ENCODE data around the gene CHST15. TPM values are rescaled to one million over a fixed set of nuclear protein-coding genes. Genes with fewer than 3 reads are reported as not detected.

Gene CHST15
- total and polyA plus RNA-seq, 2 of the 13 experiments (the other 11 are each of a cell fraction or from before 2014, with no cell fraction given): 1.4 to 94.7 TPM

DNA sequence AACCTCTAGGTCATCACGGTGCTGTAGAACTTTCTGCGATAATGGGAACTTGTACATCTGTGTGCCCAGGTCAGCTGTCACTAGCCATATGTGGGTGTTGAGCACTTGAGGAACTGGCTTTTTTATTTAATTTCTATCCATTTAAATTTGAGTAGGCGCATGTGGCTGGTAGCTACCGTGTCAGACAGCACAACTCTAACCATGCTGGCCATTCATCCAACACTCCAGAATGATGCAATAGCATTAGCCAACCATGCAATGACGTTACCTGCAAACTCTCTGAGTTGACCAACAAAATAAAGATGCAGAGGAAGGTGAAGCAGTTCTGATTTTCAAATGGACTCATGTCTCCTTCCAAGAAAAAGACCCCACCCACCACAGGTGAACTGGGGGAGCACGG lies 24.4 kb upstream of the CHST15 start:
- no peak overlapping the region for H3K4me3 ChIP-seq (replicated peaks in 1 of 3; ENCODE audit: insufficient read depth in 1 of 3, low read depth in 2 of 3, low read length in 3 of 3)
- no peaks in the 10 kb centered on the region for H3K36me3 ChIP-seq (replicated peaks in 1 of 2; ENCODE audit: control insufficient read depth in 1 of 2, insufficient read depth in 2 of 2, low read length in 2 of 2)
- no TSS peak for BruUV-seq (replicated peaks)
- H3K27ac ChIP-seq (ENCODE audit: extremely low read length, insufficient read depth, low read length): no peak overlapping the region
- intact Hi-C loops (cut with micrococcal nuclease; ENCODE audit: unreplicated experiment): no loop called here
- no peaks in the 10 kb centered on the region for H3K9me3 ChIP-seq (ENCODE audit: low read length)
- H3K9ac ChIP-seq (ENCODE audit: insufficient read depth, low read depth, low read length): no peak overlapping the region
- ATAC-seq: no peak
- CTCF ChIA-PET (ENCODE audit: low intra/inter-chr PET ratio, low total read pairs): no interaction called here
- in situ Hi-C loops (cut with HindIII; ENCODE audit: extremely low pct_ligation_motif_present, low pct_unique_long_range_greater_than_20kb): no loop called here
- H3K4me1 ChIP-seq (ENCODE audit: insufficient read depth, low read length): no peaks in the 10 kb centered on the region
- peak; percentile 59; the same call in 1 of the 2 replicates for TF ChIP-seq ZNF644 (CRISPR knock-in tag; IDR thresholded peaks at IDR 0.05; ENCODE audit: low read depth)
- peak; percentile 71 for TF ChIP-seq CEBPG (CRISPR knock-in tag; IDR thresholded peaks at IDR 0.05)
- no peak for TF ChIP-seq ZNF343 (CRISPR knock-in tag; IDR thresholded peaks at IDR 0.05)
- peak; percentile 49; the same call in 1 of the 2 replicates for TF ChIP-seq ATF7 (IDR thresholded peaks at IDR 0.05)
- TF ChIP-seq ATF7 (CRISPR knock-in tag; IDR thresholded peaks at IDR 0.05): no peak
- TF ChIP-seq, protein P1, sequence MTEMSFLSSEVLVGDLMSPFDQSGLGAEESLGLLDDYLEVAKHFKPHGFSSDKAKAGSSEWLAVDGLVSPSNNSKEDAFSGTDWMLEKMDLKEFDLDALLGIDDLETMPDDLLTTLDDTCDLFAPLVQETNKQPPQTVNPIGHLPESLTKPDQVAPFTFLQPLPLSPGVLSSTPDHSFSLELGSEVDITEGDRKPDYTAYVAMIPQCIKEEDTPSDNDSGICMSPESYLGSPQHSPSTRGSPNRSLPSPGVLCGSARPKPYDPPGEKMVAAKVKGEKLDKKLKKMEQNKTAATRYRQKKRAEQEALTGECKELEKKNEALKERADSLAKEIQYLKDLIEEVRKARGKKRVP (CRISPR knock-in tag; IDR thresholded peaks at IDR 0.05): peak in 1 of 2 experiments; percentile 91; a peak in 2 of 4 replicates
- peak; percentile 91 for TF ChIP-seq CEBPB (IDR thresholded peaks at IDR 0.05; ENCODE audit: borderline replicate concordance, low read depth, low read length)
- TF ChIP-seq, protein P2, sequence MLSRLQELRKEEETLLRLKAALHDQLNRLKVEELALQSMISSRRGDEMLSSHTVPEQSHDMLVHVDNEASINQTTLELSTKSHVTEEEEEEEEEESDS (CRISPR knock-in tag; IDR thresholded peaks at IDR 0.05; ENCODE audit: borderline replicate concordance): no peak
- no peak for DNase-seq (ENCODE audit: low spot score)
- no peak for FAIRE-seq
- POLR2A ChIA-PET: no interaction called here
- H4K20me1 ChIP-seq (ENCODE audit: insufficient read depth, low read length): no peaks in the 10 kb centered on the region
- WGBS (ENCODE audit: low lambda C conversion rate): 50% methylated on average over 6 of the region's 6 CpGs
- peaks cover 8 to 41% of the 10 kb centered on the region in 2 experiments; a peak in 3 of 5 replicates for H3K27me3 ChIP-seq (ENCODE audit: control insufficient read depth in 1 of 2, insufficient read depth in 2 of 2, low read length in 2 of 2)
- no peak overlapping the region for H3K4me2 ChIP-seq (ENCODE audit: low read depth, low read length)
- no peaks in the 10 kb centered on the region for H3K79me2 ChIP-seq (ENCODE audit: insufficient read depth, low read length)
- H2AFZ ChIP-seq (ENCODE audit: low read length): no peak overlapping the region

DNA sequence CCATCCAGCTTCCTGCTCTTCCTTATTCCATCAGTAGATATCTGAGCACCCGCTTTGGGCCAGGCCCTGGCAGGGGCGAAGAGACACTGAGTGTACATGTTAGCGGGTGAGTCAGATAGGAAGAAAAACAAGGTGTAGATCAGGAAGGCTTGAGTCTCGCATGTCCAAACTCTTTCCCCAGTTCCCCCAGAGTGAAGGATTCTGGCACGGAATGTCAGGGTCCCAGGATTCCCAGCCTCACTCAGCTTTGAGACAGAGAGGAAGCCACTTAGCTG lies 24.1 kb upstream of the CHST15 start:
- H3K9ac ChIP-seq (ENCODE audit: insufficient read depth, low read depth, low read length): no peak overlapping the region
- TF ChIP-seq, protein P3, sequence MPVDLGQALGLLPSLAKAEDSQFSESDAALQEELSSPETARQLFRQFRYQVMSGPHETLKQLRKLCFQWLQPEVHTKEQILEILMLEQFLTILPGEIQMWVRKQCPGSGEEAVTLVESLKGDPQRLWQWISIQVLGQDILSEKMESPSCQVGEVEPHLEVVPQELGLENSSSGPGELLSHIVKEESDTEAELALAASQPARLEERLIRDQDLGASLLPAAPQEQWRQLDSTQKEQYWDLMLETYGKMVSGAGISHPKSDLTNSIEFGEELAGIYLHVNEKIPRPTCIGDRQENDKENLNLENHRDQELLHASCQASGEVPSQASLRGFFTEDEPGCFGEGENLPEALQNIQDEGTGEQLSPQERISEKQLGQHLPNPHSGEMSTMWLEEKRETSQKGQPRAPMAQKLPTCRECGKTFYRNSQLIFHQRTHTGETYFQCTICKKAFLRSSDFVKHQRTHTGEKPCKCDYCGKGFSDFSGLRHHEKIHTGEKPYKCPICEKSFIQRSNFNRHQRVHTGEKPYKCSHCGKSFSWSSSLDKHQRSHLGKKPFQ (CRISPR knock-in tag; IDR thresholded peaks at IDR 0.05; ENCODE audit: insufficient replicate concordance): no peak
- TF ChIP-seq SETDB1 (CRISPR knock-in tag; IDR thresholded peaks at IDR 0.05; ENCODE audit: borderline replicate concordance) (no peak), GABPA (IDR thresholded peaks at IDR 0.05; ENCODE audit: low read depth, low read length) (no peak), GABPA (CRISPR knock-in tag; IDR thresholded peaks at IDR 0.05; ENCODE audit: low read depth) (no peak), ZNF263 (CRISPR knock-in tag; IDR thresholded peaks at IDR 0.05) (no peak), PCBP1 (IDR thresholded peaks at IDR 0.05; ENCODE audit: borderline replicate concordance, low read depth, low read length) (no peak)
- H2AFZ ChIP-seq (ENCODE audit: low read length): no peak overlapping the region
- no peaks in the 10 kb centered on the region for H4K20me1 ChIP-seq (ENCODE audit: insufficient read depth, low read length)
- in situ Hi-C loops (cut with HindIII; ENCODE audit: extremely low pct_ligation_motif_present, low pct_unique_long_range_greater_than_20kb) (no loop called here), intact Hi-C loops (cut with micrococcal nuclease; ENCODE audit: unreplicated experiment) (no loop called here)
- ChIA-PET POLR2A (no interaction called here), CTCF (ENCODE audit: low intra/inter-chr PET ratio, low total read pairs) (no interaction called here)
- H3K79me2 ChIP-seq (ENCODE audit: insufficient read depth, low read length): no peaks in the 10 kb centered on the region
- DNase-seq (ENCODE audit: low spot score) (no peak), FAIRE-seq (no peak), ATAC-seq (no peak)
- peaks cover 8 to 45% of the 10 kb centered on the region in 2 experiments; a peak in 3 of 5 replicates for H3K27me3 ChIP-seq (ENCODE audit: control insufficient read depth in 1 of 2, insufficient read depth in 2 of 2, low read length in 2 of 2)
- no peak overlapping the region for H3K27ac ChIP-seq (ENCODE audit: extremely low read length, insufficient read depth, low read length)
- no peaks in the 10 kb centered on the region for H3K36me3 ChIP-seq (replicated peaks in 1 of 2; ENCODE audit: control insufficient read depth in 1 of 2, insufficient read depth in 2 of 2, low read length in 2 of 2)
- H3K4me2 ChIP-seq (ENCODE audit: low read depth, low read length): no peak overlapping the region
- H3K9me3 ChIP-seq (ENCODE audit: low read length): no peaks in the 10 kb centered on the region
- H3K4me1 ChIP-seq (ENCODE audit: insufficient read depth, low read length): no peaks in the 10 kb centered on the region
- no TSS peak for BruUV-seq (replicated peaks)
- H3K4me3 ChIP-seq (replicated peaks in 1 of 3; ENCODE audit: insufficient read depth in 1 of 3, low read depth in 2 of 3, low read length in 3 of 3): no peak overlapping the region
- whole genome bisulfite sequencing (ENCODE audit: low lambda C conversion rate): 96% methylated on average over 5 of the region's 5 CpGs

Data from HepG2 (cell line).